HEK293 (cell line): Measurements from ENCODE around the gene BMERB1.

Source experiments
- GLI2 ChIP-seq: fragments of 450-650 bp; formaldehyde crosslinking; IDR thresholded peaks from 2 replicates; pipeline ENCODE4; 2017; ENCODE audit warnings: missing biosample characterization, missing genetic modification characterization, low read depth, borderline replicate concordance
- KLF8 ChIP-seq: fragments of 450-650 bp; formaldehyde crosslinking; IDR thresholded peaks from 2 replicates; pipeline ENCODE4 v1.5.1; 2016; ENCODE audit warnings: missing biosample characterization, missing genetic modification characterization
- SP7 ChIP-seq: fragments of 450-650 bp; formaldehyde crosslinking; IDR thresholded peaks from 2 replicates; pipeline ENCODE4 v1.5.1; 2016; ENCODE audit warnings: missing biosample characterization, missing genetic modification characterization
- ZBTB49 ChIP-seq: fragments of 450-650 bp; formaldehyde crosslinking; IDR thresholded peaks from 2 replicates; pipeline ENCODE4 v1.5.1; 2016; ENCODE audit warnings: missing biosample characterization, missing genetic modification characterization, low read depth
- ZFP69B ChIP-seq: fragments of 450-650 bp; formaldehyde crosslinking; IDR thresholded peaks from 2 replicates; pipeline ENCODE4 v1.5.1; 2016; ENCODE audit warnings: missing biosample characterization, missing genetic modification characterization
- ZNF138 ChIP-seq: fragments of 450-650 bp; formaldehyde crosslinking; IDR thresholded peaks from 2 replicates; pipeline ENCODE4 v1.5.1; 2016; ENCODE audit warnings: missing biosample characterization, missing genetic modification characterization, borderline replicate concordance
- ZNF266 ChIP-seq: fragments of 450-650 bp; formaldehyde crosslinking; IDR thresholded peaks from 2 replicates; pipeline ENCODE4 v1.5.1; 2016; ENCODE audit warnings: missing biosample characterization, missing genetic modification characterization, low read depth
- ZNF302 ChIP-seq: fragments of 450-650 bp; formaldehyde crosslinking; IDR thresholded peaks from 2 replicates; pipeline ENCODE4 v1.5.1; 2016; ENCODE audit warnings: missing biosample characterization, missing genetic modification characterization, low read depth
- ZNF513 ChIP-seq: fragments of 450-650 bp; IDR thresholded peaks from 2 replicates; pipeline ENCODE4 v1.5.1; 2018; ENCODE audit warnings: missing biosample characterization, missing genetic modification characterization
- ZNF621 ChIP-seq: fragments of 450-650 bp; formaldehyde crosslinking; IDR thresholded peaks from 2 replicates; pipeline ENCODE4 v1.5.1; 2017; ENCODE audit warnings: missing biosample characterization, missing genetic modification characterization
- ZNF792 ChIP-seq: fragments of 450-650 bp; formaldehyde crosslinking; IDR thresholded peaks from 2 replicates; pipeline ENCODE4 v1.5.1; 2016; ENCODE audit warnings: missing biosample characterization, missing genetic modification characterization
- TF ChIP-seq, protein P1 (sequence below): fragments of 450-650 bp; formaldehyde crosslinking; IDR thresholded peaks from 2 replicates; pipeline ENCODE4 v1.5.1; 2016; ENCODE audit warnings: missing biosample characterization, missing genetic modification characterization
- TF ChIP-seq, protein P2 (sequence below): fragments of 450-650 bp; formaldehyde crosslinking; IDR thresholded peaks from 2 replicates; pipeline ENCODE4 v1.5.1; 2017; ENCODE audit warnings: missing biosample characterization, missing genetic modification characterization
- TF ChIP-seq, protein P3 (sequence below): fragments of 450-650 bp; formaldehyde crosslinking; conservative IDR thresholded peaks from 2 replicates; pipeline ENCODE4 v1.5.1; 2016; ENCODE audit warnings: low read depth, missing biosample characterization, missing genetic modification characterization
- TF ChIP-seq, protein P4 (sequence below): fragments of 450-650 bp; formaldehyde crosslinking; IDR thresholded peaks from 2 replicates; pipeline ENCODE4 v1.5.1; 2017; ENCODE audit warnings: missing biosample characterization, missing genetic modification characterization

BMERB1 gene

GRCh38 chr16:15434425-15435215 is at the start of gene BMERB1 (continued):
- TF ChIP-seq, protein P1, sequence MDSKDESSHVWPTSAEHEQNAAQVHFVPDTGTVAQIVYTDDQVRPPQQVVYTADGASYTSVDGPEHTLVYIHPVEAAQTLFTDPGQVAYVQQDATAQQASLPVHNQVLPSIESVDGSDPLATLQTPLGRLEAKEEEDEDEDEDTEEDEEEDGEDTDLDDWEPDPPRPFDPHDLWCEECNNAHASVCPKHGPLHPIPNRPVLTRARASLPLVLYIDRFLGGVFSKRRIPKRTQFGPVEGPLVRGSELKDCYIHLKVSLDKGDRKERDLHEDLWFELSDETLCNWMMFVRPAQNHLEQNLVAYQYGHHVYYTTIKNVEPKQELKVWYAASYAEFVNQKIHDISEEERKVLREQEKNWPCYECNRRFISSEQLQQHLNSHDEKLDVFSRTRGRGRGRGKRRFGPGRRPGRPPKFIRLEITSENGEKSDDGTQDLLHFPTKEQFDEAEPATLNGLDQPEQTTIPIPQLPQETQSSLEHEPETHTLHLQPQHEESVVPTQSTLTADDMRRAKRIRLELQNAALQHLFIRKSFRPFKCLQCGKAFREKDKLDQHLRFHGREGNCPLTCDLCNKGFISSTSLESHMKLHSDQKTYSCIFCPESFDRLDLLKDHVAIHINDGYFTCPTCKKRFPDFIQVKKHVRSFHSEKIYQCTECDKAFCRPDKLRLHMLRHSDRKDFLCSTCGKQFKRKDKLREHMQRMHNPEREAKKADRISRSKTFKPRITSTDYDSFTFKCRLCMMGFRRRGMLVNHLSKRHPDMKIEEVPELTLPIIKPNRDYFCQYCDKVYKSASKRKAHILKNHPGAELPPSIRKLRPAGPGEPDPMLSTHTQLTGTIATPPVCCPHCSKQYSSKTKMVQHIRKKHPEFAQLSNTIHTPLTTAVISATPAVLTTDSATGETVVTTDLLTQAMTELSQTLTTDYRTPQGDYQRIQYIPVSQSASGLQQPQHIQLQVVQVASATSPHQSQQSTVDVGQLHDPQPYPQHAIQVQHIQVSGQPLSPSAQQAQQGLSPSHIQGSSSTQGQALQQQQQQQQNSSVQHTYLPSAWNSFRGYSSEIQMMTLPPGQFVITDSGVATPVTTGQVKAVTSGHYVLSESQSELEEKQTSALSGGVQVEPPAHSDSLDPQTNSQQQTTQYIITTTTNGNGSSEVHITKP (tag by site-specific recombination), result no peak; the same call in 1 of the 2 replicates
- no peak for TF ChIP-seq ZNF302 (tag by site-specific recombination)
- TF ChIP-seq ZNF138 (tag by site-specific recombination), result no peak
- TF ChIP-seq, protein P2, sequence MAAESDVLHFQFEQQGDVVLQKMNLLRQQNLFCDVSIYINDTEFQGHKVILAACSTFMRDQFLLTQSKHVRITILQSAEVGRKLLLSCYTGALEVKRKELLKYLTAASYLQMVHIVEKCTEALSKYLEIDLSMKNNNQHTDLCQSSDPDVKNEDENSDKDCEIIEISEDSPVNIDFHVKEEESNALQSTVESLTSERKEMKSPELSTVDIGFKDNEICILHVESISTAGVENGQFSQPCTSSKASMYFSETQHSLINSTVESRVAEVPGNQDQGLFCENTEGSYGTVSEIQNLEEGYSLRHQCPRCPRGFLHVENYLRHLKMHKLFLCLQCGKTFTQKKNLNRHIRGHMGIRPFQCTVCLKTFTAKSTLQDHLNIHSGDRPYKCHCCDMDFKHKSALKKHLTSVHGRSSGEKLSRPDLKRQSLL (tag by site-specific recombination), result 0 out of 2 replicates have a peak, but pooled peaks have one; percentile 27
- TF ChIP-seq ZFP69B, result no peak
- no peak for TF ChIP-seq ZNF513 (tag by site-specific recombination)
- TF ChIP-seq GLI2, result no peak
- no peak for TF ChIP-seq KLF8 (tag by site-specific recombination)
- TF ChIP-seq, protein P3, sequence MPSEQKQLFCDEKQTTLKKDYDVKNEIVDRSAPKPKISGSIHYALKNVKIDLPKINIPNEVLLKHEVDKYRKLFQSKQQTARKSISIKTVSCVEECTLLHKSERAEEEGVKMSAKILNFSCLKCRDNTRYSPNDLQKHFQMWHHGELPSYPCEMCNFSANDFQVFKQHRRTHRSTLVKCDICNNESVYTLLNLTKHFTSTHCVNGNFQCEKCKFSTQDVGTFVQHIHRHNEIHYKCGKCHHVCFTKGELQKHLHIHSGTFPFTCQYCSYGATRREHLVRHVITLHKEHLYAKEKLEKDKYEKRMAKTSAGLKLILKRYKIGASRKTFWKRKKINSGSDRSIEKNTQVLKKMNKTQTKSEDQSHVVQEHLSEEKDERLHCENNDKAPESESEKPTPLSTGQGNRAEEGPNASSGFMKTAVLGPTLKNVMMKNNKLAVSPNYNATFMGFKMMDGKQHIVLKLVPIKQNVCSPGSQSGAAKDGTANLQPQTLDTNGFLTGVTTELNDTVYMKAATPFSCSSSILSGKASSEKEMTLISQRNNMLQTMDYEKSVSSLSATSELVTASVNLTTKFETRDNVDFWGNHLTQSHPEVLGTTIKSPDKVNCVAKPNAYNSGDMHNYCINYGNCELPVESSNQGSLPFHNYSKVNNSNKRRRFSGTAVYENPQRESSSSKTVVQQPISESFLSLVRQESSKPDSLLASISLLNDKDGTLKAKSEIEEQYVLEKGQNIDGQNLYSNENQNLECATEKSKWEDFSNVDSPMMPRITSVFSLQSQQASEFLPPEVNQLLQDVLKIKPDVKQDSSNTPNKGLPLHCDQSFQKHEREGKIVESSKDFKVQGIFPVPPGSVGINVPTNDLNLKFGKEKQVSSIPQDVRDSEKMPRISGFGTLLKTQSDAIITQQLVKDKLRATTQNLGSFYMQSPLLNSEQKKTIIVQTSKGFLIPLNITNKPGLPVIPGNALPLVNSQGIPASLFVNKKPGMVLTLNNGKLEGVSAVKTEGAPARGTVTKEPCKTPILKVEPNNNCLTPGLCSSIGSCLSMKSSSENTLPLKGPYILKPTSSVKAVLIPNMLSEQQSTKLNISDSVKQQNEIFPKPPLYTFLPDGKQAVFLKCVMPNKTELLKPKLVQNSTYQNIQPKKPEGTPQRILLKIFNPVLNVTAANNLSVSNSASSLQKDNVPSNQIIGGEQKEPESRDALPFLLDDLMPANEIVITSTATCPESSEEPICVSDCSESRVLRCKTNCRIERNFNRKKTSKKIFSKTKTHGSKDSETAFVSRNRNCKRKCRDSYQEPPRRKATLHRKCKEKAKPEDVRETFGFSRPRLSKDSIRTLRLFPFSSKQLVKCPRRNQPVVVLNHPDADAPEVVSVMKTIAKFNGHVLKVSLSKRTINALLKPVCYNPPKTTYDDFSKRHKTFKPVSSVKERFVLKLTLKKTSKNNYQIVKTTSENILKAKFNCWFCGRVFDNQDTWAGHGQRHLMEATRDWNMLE (tag by site-specific recombination), result no peak
- TF ChIP-seq ZNF266 (tag by site-specific recombination), result no peak
- no peak for TF ChIP-seq SP7 (tag by site-specific recombination)
- no peak for TF ChIP-seq ZNF792 (tag by site-specific recombination)
- TF ChIP-seq ZBTB49 (tag by site-specific recombination), result no peak
- TF ChIP-seq, protein P4, sequence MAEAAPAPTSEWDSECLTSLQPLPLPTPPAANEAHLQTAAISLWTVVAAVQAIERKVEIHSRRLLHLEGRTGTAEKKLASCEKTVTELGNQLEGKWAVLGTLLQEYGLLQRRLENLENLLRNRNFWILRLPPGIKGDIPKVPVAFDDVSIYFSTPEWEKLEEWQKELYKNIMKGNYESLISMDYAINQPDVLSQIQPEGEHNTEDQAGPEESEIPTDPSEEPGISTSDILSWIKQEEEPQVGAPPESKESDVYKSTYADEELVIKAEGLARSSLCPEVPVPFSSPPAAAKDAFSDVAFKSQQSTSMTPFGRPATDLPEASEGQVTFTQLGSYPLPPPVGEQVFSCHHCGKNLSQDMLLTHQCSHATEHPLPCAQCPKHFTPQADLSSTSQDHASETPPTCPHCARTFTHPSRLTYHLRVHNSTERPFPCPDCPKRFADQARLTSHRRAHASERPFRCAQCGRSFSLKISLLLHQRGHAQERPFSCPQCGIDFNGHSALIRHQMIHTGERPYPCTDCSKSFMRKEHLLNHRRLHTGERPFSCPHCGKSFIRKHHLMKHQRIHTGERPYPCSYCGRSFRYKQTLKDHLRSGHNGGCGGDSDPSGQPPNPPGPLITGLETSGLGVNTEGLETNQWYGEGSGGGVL, result peak; percentile 56
- no peak for TF ChIP-seq ZNF621
